ENCODE measurements around the gene PTPN7. TPM values are rescaled to one million over a fixed set of nuclear protein-coding genes. Genes with fewer than 3 reads are reported as not detected.

PTPN7 gene
- total and polyA plus RNA-seq, 2 of the 13 experiments (the other 11 are each of a cell fraction or from before 2014, with no cell fraction given), result not detected

GRCh38 chr1:202156590-202156989 lies 3.8 kb downstream of the PTPN7 start:
- H4K20me1 ChIP-seq (ENCODE audit: insufficient read depth, low read length), result no peaks in the 10 kb centered on the region
- H3K79me2 ChIP-seq (ENCODE audit: insufficient read depth, low read length), result no peaks in the 10 kb centered on the region
- H3K27me3 ChIP-seq (ENCODE audit: control insufficient read depth in 1 of 2, insufficient read depth in 2 of 2, low read length in 2 of 2), result peaks cover 7 to 46% of the 10 kb centered on the region in 2 experiments; a peak in 4 of 5 replicates
- H3K4me2 ChIP-seq (ENCODE audit: low read depth, low read length), result no peak overlapping the region
- TF ChIP-seq ZNF326 (CRISPR knock-in tag; IDR thresholded peaks at IDR 0.05; ENCODE audit: borderline replicate concordance), result no peak
- no peak for TF ChIP-seq EP300 (IDR thresholded peaks at IDR 0.05; ENCODE audit: low read depth in 2 of 2, low read length in 2 of 2)
- no peak for TF ChIP-seq EP300 (CRISPR knock-in tag; IDR thresholded peaks at IDR 0.05; ENCODE audit: borderline replicate concordance)
- TF ChIP-seq LBX2 (CRISPR knock-in tag; IDR thresholded peaks at IDR 0.05; ENCODE audit: borderline replicate concordance), result no peak
- TF ChIP-seq FOXO1 (CRISPR knock-in tag; IDR thresholded peaks at IDR 0.05), result no peak
- TF ChIP-seq CAMTA2 (CRISPR knock-in tag; IDR thresholded peaks at IDR 0.05; ENCODE audit: borderline replicate concordance), result no peak
- TF ChIP-seq MIXL1 (CRISPR knock-in tag; IDR thresholded peaks at IDR 0.05), result no peak
- TF ChIP-seq, protein P1, sequence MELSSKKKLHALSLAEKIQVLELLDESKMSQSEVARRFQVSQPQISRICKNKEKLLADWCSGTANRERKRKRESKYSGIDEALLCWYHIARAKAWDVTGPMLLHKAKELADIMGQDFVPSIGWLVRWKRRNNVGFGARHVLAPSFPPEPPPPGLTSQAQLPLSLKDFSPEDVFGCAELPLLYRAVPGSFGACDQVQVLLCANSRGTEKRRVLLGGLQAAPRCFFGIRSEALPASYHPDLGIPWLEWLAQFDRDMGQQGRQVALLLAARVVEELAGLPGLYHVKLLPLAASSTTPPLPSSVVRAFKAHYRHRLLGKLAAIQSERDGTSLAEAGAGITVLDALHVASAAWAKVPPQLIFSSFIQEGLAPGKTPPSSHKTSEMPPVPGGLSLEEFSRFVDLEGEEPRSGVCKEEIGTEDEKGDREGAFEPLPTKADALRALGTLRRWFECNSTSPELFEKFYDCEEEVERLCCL (CRISPR knock-in tag; IDR thresholded peaks at IDR 0.05; ENCODE audit: borderline replicate concordance), result no peak
- no peak for TF ChIP-seq TP53 (CRISPR knock-in tag; conservative IDR thresholded peaks at IDR 0.05)
- no peak for TF ChIP-seq ZNF550 (CRISPR knock-in tag; IDR thresholded peaks at IDR 0.05; ENCODE audit: borderline replicate concordance)
- TF ChIP-seq, protein P2, sequence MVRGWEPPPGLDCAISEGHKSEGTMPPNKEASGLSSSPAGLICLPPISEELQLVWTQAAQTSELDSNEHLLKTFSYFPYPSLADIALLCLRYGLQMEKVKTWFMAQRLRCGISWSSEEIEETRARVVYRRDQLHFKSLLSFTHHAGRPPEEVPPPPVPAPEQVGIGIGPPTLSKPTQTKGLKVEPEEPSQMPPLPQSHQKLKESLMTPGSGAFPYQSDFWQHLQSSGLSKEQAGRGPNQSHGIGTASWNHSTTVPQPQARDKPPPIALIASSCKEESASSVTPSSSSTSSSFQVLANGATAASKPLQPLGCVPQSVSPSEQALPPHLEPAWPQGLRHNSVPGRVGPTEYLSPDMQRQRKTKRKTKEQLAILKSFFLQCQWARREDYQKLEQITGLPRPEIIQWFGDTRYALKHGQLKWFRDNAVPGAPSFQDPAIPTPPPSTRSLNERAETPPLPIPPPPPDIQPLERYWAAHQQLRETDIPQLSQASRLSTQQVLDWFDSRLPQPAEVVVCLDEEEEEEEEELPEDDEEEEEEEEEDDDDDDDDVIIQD (CRISPR knock-in tag; IDR thresholded peaks at IDR 0.05; ENCODE audit: low read depth), result no peak
- no peak overlapping the region for H3K4me3 ChIP-seq (replicated peaks in 1 of 3; ENCODE audit: insufficient read depth in 1 of 3, low read depth in 2 of 3, low read length in 3 of 3)
- 33% methylated on average over 6 of the region's 8 CpGs for WGBS (ENCODE audit: low lambda C conversion rate)
- no peak overlapping the region for H3K9ac ChIP-seq (ENCODE audit: insufficient read depth, low read depth, low read length)
- no peaks in the 10 kb centered on the region for H3K36me3 ChIP-seq (replicated peaks in 1 of 2; ENCODE audit: control insufficient read depth in 1 of 2, insufficient read depth in 2 of 2, low read length in 2 of 2)
- no peaks in the 10 kb centered on the region for H3K9me3 ChIP-seq (ENCODE audit: low read length)
- ATAC-seq, result no peak
- FAIRE-seq, result no peak
- POLR2A ChIA-PET, result no interaction called here
- no peak overlapping the region for H3K27ac ChIP-seq (ENCODE audit: extremely low read length, insufficient read depth, low read length)
- CTCF ChIA-PET (ENCODE audit: low intra/inter-chr PET ratio, low total read pairs), result no interaction called here
- intact Hi-C loops (cut with micrococcal nuclease; ENCODE audit: unreplicated experiment), result no loop called here
- peaks cover 17% of the 10 kb centered on the region for H3K4me1 ChIP-seq (ENCODE audit: insufficient read depth, low read length)
- H2AFZ ChIP-seq (ENCODE audit: low read length), result no peak overlapping the region
- no TSS peak for BruUV-seq (replicated peaks)
- DNase-seq (ENCODE audit: low spot score), result no peak
- in situ Hi-C loops (cut with HindIII; ENCODE audit: extremely low pct_ligation_motif_present, low pct_unique_long_range_greater_than_20kb), result no loop called here
